HG02623 (cell line): ENCODE measurements around the gene DOCK6.

Source experiments
- ATAC-seq: cut with Tn5 transposase; IDR thresholded peaks from one replicate; pipeline ENCODE4 v1.9.1; 2021; ENCODE audit warnings: moderate library complexity; ENCODE audit not compliant: unreplicated experiment

The DOCK6 gene

GRCh38 chr19:11225815-11226214 is 36.5 kb downstream of the DOCK6 start:
- ATAC-seq = no peak

DNA sequence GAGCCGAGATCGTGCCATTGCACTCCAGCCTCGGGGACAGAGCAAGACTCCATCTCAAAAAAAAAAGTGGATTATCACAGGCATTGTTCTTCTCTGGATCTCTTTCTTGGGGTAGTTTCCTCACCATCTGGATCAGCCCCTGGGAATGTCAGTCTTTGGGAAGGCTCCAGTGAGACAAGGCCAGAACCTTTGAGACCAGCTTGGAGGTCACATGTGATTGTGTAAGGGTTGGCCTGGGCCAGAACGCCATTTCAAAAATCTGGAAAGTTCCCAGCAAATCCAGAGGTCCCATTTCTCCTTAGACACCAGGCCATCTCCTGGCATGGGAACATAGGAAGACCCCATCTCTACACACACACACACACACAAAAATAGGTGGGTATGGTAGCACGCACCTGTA is 37.2 kb downstream of the DOCK6 start:
- no peak for ATAC-seq

GRCh38 chr19:11224429-11224828 is 37.9 kb downstream of the DOCK6 start:
- no peak for ATAC-seq

DNA sequence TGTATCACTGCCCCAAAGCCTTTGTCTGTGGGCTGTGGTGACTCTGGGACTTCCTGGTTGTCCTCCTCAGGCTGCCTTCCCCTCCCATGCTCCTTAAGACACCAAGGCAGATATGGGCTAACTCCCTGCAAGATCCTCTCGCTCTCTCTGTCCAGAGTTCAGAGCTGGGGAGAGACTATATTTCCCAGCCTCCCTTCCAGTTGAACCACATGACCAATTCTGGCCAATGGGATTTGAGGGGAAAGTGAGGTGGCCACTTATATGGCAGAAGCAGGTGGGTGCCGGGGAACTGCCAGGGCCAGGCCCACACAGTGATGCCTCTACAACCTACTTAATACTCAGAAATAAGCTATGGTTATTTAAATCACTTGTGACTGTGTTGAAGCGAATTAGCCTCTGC is 39.1 kb downstream of the DOCK6 start:
- ATAC-seq = no peak

GRCh38 chr19:11221082-11221598 is 41.2 kb downstream of the DOCK6 start:
- no peak for ATAC-seq

- no peak for ATAC-seq
Observed at GRCh38 chr19:11214387-11214786, 47.9 kb downstream of the DOCK6 start.

- no peak for ATAC-seq
Observed at GRCh38 chr19:11210656-11210928, 51.7 kb downstream of the DOCK6 start.

DNA sequence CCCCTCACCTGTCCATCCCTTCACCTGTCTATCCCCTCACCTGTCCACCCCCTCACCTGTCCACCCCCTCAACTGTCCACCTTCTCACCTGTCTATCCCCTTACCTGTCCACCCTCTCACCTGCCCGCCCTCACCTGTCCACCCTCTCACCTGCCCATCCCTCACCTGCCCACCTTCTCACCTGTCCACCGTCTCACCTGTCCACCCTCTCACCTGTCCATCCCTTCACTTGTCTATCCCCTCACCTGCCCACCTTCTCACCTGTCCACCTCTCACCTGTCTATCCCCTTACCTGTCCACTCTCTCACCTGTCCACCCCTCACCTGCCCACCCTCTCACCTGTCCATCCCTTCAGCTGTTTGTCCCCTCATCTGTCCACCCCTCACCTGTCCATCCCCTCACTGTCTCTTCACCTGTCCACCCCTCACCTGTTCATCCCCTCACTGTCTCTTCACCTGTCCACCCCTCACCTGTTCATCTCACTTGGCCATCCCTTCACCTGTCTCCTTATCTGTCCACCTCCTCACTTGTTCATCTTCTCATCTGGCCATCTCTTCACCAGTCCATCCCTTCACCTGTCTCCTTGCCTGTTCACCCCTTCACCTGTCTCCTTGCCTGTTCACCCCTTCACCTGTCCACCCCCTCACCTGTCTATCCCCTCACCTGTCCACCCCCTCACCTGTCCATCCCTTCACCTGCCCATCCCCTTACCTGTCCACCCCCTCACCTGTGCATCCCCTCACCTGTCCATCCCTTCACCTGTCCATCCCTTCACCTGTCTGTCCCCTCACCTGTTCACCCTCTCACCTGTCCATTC is 52.3 kb downstream of the DOCK6 start:
- ATAC-seq = no peak

DNA sequence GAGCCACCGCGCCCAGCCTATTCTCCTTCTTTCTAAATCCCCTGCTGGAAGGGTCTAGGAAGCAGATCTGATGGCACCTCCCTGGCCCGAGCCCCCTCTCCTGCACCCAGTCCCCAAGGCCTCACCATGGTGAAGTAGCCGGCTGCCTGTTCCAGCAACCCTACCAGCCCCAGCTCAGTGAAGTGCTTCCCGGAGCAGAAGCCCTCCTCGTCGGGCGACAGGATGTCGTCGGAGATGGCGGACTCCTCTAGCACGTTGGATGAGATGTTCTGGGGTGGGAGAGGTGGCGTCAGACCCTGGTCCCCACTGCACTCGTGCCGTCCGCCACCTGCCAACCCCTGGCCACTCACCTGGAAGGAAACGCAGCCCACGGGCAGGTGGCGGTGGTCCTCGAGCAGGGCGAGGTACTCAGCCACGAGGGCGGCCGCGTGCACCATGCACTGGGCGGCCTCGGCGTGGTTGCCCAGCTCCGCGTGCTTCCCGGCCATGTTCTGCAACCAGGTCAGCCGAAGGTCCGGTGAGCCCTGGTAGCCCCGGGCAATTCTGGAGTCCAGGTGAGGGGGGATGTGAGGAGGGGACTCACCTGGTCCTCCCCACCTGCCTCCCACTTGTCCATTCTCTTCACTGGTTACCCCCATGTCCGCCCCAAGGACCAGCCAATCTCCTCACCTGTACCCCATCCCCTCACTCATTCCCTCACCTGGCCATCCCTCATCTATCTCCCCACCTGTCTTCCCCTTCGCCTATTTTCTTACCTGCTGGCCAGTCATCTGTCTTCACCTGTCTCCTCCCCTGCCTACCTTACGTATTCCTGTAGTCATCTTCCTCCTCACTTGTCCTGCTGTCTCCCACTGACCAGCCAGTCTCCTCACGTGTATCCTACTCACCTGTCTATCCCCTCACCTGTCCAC is 53.5 kb downstream of the DOCK6 start:
- no peak for ATAC-seq

DNA sequence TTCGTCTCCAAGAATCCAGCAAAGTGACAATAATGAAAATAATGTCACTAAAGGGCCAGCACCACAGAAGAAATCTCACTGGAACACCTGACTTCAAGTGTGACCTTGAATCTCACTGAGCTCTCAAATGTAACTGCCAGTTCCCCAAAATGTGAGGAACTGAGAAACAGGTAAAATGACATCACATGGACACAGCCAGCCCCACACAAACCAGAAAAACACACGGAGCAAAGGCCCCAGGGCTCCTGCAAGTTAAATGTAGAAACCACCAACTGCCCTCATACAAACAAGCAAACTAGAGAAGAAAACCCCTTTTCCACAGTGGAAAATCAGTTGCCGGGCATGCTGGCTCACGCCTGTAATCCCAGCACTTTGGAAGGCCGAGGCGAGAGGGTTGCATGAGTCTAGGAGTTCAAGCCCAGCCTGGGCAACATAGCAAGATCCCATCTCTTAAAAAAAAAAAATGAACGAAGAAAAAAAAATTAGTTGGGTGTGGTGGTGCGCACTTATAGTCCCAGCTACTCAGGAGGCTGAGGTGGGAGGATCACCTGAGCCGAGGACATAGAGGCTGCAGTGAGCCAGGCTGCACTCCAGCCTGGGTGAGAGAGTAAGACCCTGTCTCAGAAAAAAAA is 56.3 kb downstream of the DOCK6 start:
- no peak for ATAC-seq

GRCh38 chr19:11204943-11205349 is 57.4 kb downstream of the DOCK6 start:
- no peak for ATAC-seq

DNA sequence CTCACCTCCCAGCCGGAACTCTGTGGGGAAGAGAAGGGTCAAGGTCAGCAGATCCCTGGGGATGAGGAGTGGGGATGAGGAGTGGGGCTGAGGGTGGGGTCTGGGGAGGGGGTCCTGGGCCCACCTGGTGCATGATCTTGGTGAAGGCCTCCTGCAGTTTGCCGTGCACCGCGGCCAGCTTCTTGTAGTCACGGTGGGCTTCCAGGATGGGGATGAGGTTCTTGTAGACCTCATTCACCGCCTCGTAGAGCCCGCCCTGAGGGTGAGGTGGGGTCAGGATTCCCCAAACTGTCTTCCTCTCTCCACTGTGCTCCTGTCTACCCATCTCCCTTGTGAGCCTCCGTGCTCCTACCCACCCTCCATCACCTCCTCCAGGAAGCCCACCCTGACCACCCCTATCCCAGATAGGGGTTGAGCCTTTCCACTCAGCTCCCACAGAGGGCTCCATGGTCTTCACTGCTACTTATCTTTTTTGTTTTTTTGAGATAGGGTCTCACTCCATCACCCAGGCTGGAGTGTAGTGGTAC is 58.2 kb downstream of the DOCK6 start:
- ATAC-seq = no peak

DNA sequence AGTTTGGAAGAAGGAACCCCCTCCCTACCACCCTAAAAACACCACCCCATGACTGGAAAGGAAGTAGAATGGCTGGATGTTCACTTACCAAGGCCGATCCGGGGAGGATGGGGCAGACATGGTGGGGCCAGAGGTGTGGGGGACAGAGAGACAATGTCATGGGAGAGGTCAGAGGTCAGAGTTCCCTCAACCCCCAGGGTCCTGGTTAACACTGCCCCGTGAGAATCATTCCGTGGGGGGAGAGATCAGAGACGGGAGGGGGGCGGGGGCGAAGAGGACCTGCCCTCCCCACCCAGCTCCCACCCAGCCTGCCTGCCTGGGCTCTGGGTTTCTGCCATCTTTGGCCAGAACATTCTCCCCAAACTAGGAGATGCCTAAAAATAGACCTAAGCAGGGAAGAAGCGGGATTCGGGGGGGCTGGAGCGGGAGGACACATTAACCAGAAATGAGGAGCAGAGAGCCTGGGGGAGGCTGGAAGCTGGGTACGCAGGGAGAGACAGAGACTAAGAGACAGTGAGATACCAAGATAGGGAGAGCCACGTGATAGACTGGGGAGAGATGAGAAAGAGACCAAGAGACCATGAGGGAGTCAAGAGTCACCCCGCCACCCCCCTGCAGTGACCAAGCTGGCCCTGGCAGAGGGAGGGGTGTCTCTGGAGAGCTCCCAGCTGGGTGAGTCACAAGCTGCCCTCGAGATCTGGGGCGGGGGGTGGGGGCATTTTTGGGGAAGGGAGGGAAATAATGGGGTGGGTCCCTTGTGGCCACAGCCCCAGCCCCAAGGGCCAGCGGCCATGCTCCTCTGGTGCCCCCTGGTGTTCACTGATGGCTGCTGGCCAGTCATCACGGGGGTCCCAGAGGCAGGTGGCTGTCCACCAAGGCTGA is 58.9 kb downstream of the DOCK6 start:
- no peak for ATAC-seq

GRCh38 chr19:11202488-11203193 is 59.7 kb downstream of the DOCK6 start:
- ATAC-seq = no peak

- no peak for ATAC-seq
Observed at GRCh38 chr19:11201791-11202190, 60.5 kb downstream of the DOCK6 start.

GRCh38 chr19:11200931-11201330 is 61.4 kb downstream of the DOCK6 start:
- no peak for ATAC-seq

DNA sequence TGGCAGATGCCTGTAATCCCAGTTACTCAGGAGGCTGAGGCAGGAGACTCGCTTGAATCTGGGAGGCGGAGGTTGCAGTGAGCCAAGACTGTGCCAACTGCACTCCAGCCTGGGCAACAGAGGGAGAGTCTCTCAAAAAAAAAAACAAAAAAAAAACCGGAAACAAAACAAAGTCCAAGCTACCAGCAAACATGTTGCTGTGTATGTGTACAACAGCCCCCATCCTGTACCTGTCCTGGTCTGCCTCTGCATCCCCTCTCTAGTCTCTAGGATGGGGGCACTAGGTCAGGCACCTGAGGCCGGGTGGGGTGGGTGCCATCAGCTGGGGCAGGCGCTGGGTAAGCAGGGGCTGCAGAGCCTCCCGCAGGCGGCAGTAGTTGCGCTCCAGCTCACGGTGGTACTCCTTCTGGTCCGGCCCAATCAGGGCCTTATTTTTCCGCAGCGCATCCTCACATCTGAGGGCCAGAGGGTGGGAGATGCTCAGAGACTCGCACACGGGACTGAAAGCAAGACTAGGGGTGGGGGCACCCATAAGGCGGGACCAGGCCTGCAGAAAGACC is 62.2 kb downstream of the DOCK6 start:
- ATAC-seq = no peak

GRCh38 chr19:11199517-11199916 is 62.8 kb downstream of the DOCK6 start:
- no peak for ATAC-seq

DNA sequence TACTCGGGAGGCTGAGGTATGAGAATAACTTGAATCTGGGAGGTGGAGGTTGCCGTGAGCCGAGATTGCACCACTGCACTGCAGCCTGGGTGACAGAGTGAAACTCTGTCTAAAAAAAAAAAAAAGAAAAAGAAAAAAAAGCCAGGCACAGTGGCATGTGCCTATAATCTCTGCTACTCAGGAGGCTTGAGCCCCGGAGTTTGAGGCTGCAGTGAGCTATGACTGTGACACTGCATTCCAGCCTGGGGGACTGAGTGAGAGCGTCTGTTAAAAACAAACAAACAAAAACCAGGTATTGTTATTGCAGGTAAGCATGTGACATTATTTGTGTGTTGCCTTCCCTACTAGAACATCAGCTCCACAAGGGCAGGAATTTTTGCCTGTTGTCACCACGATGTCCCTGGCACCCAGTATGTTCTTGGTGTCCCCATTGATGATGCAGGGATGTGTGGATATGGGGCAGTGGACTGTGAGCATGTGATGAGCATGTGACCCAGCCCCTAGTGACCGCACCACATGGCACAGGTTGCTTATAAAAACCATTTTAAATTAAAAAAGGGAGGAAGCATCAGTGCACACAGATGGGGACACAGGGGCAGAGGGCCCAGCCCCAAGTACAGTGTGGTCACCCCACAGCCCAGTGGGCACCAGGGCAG is 63.4 kb downstream of the DOCK6 start:
- ATAC-seq = no peak
